Measurements from ENCODE around the gene DTNB.

DNA sequence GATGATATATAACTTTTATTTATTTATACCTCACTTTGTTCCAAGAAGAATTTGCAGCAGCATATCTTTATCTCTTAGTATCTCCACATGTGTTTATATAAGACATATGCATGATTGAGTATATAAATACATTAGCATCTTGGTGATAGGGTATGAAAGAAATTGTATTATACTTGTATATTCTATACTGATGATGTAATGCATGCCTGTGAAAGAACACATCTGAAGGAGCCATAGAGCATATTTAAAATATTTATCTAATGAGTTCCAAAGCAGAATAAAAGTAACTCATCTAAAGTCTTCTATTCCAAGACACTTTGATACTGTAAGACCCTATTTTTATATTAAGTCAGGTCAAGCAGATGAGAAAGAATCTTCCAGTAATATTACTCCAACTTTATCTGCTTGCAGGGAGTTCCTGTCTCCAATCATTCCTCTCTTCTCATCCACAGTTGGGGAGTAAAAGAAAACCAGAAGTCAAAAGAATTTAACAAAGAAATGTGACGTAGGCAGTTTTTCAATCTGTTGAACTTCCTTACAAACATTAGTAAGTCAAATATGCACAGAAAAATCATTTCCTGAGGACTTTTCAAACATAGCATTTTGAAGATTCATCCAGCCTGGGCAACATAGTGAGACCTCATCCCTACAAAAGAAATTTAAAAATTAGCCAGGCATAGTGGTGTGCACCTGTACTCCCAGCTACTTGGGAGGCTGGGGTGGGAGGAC lies 76.7 kb downstream of the DTNB start:
- TF ChIP-seq CTCF (IDR thresholded peaks at IDR 0.05): no peak
- no peak for TF ChIP-seq EP300 (IDR thresholded peaks at IDR 0.05)
- TF ChIP-seq POLR2A (IDR thresholded peaks at IDR 0.05): no peak

Data from gastroesophageal sphincter (tissue), 3 donors.